SK-N-SH (cell line): ENCODE data around the gene ZNF396. TPM values are rescaled to one million over a fixed set of nuclear protein-coding genes. Genes with fewer than 3 reads are reported as not detected.

Experiments
- CTCF ChIA-PET: fragments of 300-600, 350-600 bp; formaldehyde crosslinking; extraction: SDS; loops from one replicate; lab custom pipeline; 2021; lab: Yijun Ruan, JAX
- POLR2A ChIA-PET: fragments of 350-600 bp; sonication (Branson Sonifier 250); formaldehyde crosslinking; extraction: SDS; loops from one replicate; lab custom pipeline; 2020; ENCODE audit warnings: antibody characterized with exemption, inconsistent platforms; lab: Yijun Ruan, JAX
- DNase-seq: peaks from one replicate; pipeline ENCODE4 v3.0.0; 2012
- H2AFZ ChIP-seq: fragments of 200-600 bp; sonication (generic); 2 replicates; pipeline ENCODE4 v1.8.1; 2016; ENCODE audit warnings: antibody characterized with exemption, mild to moderate bottlenecking, low read depth
- H3F3A ChIP-seq: fragments of 200-600 bp; sonication (generic); replicated peaks from 2 replicates; pipeline ENCODE3; 2016; ENCODE audit warnings: antibody characterized with exemption, mild to moderate bottlenecking; ENCODE audit not compliant: insufficient read depth
- H3K27ac ChIP-seq, 2 experiments: fragments of 200-500 bp in 1 of 2; fragments of 200-600 bp in 1 of 2; sonication (Bioruptor generic) in 1 of 2; sonication (generic), shearing (Covaris generic) in 1 of 2; 2 replicates each; pipeline versions ENCODE4 v1.5.1 to v1.6.1; 2014 to 2016; ENCODE audit warnings: low read depth in 2 of 2, inconsistent platforms in 1 of 2, low read length in 1 of 2, mild to moderate bottlenecking in 1 of 2, mixed read lengths in 1 of 2
- H3K27me3 ChIP-seq: fragments of 200-600 bp; sonication (generic), shearing (Covaris generic); 2 replicates; pipeline ENCODE4 v1.6.1; 2016; ENCODE audit warnings: mixed run types; ENCODE audit not compliant: insufficient read depth
- H3K36me3 ChIP-seq, 2 experiments: fragments of 200-500 bp in 1 of 2; fragments of 200-600 bp in 1 of 2; sonication (Bioruptor generic) in 1 of 2; sonication (generic) in 1 of 2; replicated peaks in 1 of 2; 2 replicates each; pipeline versions ENCODE3 to v1.5.1; 2014 to 2016; ENCODE audit warnings: low read length in 1 of 2, mild to moderate bottlenecking in 1 of 2; ENCODE audit not compliant: insufficient read depth in 2 of 2, control insufficient read depth in 1 of 2
- H3K4me1 ChIP-seq, 2 experiments: fragments of 200-500 bp in 1 of 2; fragments of 200-600 bp in 1 of 2; sonication (Bioruptor generic) in 1 of 2; sonication (generic), shearing (Covaris generic) in 1 of 2; 2 replicates each; pipeline versions ENCODE4 v1.5.1 to v1.6.1; 2014 to 2016; ENCODE audit warnings: low read depth in 1 of 2, low read length in 1 of 2, mixed run types in 1 of 2; ENCODE audit not compliant: insufficient read depth in 2 of 2, control insufficient read depth in 1 of 2
- H3K4me2 ChIP-seq: fragments of 200-600 bp; sonication (generic), shearing (Covaris generic); 2 replicates; pipeline ENCODE4 v1.6.1; 2017; ENCODE audit warnings: mixed run types
- H3K4me3 ChIP-seq, 2 experiments: fragments of 200-500 bp in 1 of 2; fragments of 200-600 bp in 1 of 2; sonication (Bioruptor generic) in 1 of 2; sonication (generic), shearing (Covaris generic) in 1 of 2; 2 replicates each; pipeline versions ENCODE4 v1.5.1 to v1.8.1; 2014 to 2016; ENCODE audit warnings: low read depth in 2 of 2, inconsistent platforms in 1 of 2, low read length in 1 of 2, mild to moderate bottlenecking in 1 of 2, mixed read lengths in 1 of 2, moderate library complexity in 1 of 2
- H3K79me2 ChIP-seq: fragments of 200-600 bp; sonication (generic); 2 replicates; pipeline ENCODE4 v1.8.1; 2017; ENCODE audit warnings: mild to moderate bottlenecking; ENCODE audit not compliant: insufficient read depth
- H3K9ac ChIP-seq: fragments of 200-600 bp; sonication (generic); 2 replicates; pipeline ENCODE4 v1.6.1; 2017; ENCODE audit warnings: mixed run types
- H3K9me2 ChIP-seq: fragments of 200-600 bp; sonication (generic); 2 replicates; pipeline ENCODE4 v1.6.1; 2017; ENCODE audit warnings: mixed run types
- H3K9me3 ChIP-seq: fragments of 200-600 bp; sonication (generic); 2 replicates; pipeline ENCODE4 v1.6.1; 2017; ENCODE audit warnings: mixed run types, mild to moderate bottlenecking, moderate library complexity
- H4K20me1 ChIP-seq: fragments of 200-600 bp; sonication (generic); 2 replicates; pipeline ENCODE4 v1.6.1; 2017; ENCODE audit warnings: mild to moderate bottlenecking, mixed run types; ENCODE audit not compliant: insufficient read depth
- FOSL2 ChIP-seq: IDR thresholded peaks from 2 replicates; pipeline ENCODE4 v1.4.0; 2012; ENCODE audit warnings: low read depth, mild to moderate bottlenecking, moderate library complexity, borderline replicate concordance
- MAX ChIP-seq: IDR thresholded peaks from 2 replicates; pipeline ENCODE4 v1.4.0; 2012; ENCODE audit warnings: low read depth
- SIN3A ChIP-seq: IDR thresholded peaks from 2 replicates; pipeline ENCODE4 v1.6.1; 2012; ENCODE audit warnings: low read depth, mild to moderate bottlenecking, low read length, moderate library complexity, borderline replicate concordance
- TAF1 ChIP-seq: IDR thresholded peaks from 2 replicates; pipeline ENCODE4 v1.6.1; 2012; ENCODE audit warnings: low read depth, mild to moderate bottlenecking, low read length, moderate library complexity, borderline replicate concordance
- TCF12 ChIP-seq: IDR thresholded peaks from 2 replicates; pipeline ENCODE4 v1.4.0; 2012
- WGBS: methylation state at CpG from one replicate; pipeline ENCODE4 v1.1.6; 2017; ENCODE audit warnings: low lambda C conversion rate; 5-methylcytosine and 5-hydroxymethylcytosine counted together
- polyA plus RNA-seq, 3 experiments: library from polyadenylated mRNA; depleted of rRNA; stranded (reverse); fragments of >200 nt; gene quantifications; 2 replicates each; pipeline ENCODE4 v1.2.3, GENCODE V29; 2012
- TF ChIP-seq, protein P1 (sequence below): fragments of 200-600 bp; sonication (generic); IDR thresholded peaks from 2 replicates; pipeline ENCODE4 v1.6.1; 2017; ENCODE audit warnings: antibody characterized with exemption, mild to moderate bottlenecking, moderate library complexity
- TF ChIP-seq, protein P2 (sequence below): fragments of 150-350 bp; IDR thresholded peaks from 2 replicates; pipeline ENCODE4 v1.6.1; 2017; ENCODE audit warnings: antibody characterized with exemption, low read length, low read depth, borderline replicate concordance

Gene ZNF396
- polyA plus RNA-seq, 1 of the 3 experiments (the other 2 are of a cell fraction) = 0.41 TPM

GRCh38 chr18:35368595-35368994, 8.5 kb downstream of the ZNF396 start (continued):
- TF ChIP-seq, protein P1, sequence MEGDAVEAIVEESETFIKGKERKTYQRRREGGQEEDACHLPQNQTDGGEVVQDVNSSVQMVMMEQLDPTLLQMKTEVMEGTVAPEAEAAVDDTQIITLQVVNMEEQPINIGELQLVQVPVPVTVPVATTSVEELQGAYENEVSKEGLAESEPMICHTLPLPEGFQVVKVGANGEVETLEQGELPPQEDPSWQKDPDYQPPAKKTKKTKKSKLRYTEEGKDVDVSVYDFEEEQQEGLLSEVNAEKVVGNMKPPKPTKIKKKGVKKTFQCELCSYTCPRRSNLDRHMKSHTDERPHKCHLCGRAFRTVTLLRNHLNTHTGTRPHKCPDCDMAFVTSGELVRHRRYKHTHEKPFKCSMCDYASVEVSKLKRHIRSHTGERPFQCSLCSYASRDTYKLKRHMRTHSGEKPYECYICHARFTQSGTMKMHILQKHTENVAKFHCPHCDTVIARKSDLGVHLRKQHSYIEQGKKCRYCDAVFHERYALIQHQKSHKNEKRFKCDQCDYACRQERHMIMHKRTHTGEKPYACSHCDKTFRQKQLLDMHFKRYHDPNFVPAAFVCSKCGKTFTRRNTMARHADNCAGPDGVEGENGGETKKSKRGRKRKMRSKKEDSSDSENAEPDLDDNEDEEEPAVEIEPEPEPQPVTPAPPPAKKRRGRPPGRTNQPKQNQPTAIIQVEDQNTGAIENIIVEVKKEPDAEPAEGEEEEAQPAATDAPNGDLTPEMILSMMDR = no peak
- no peak for TF ChIP-seq TCF12
- TF ChIP-seq MAX = no peak

GRCh38 chr18:35362531-35362930, 14.6 kb downstream of the ZNF396 start:
- Histone ChIP-seq H3K27ac (no peak overlapping the region), H3K9me3 (no peaks in the 10 kb centered on the region), H4K20me1 (no peaks in the 10 kb centered on the region), H3K79me2 (no peaks in the 10 kb centered on the region), H3K4me2 (no peak overlapping the region), H2AFZ (no peak overlapping the region), H3K9ac (no peak overlapping the region), H3K4me3 (no peak overlapping the region), H3K36me3 (no peaks in the 10 kb centered on the region), H3K27me3 (no peaks in the 10 kb centered on the region), H3K4me1 (no peaks in the 10 kb centered on the region), H3F3A (no peaks in the 10 kb centered on the region), H3K9me2 (no peaks in the 10 kb centered on the region)
- TF ChIP-seq FOSL2 (no peak), SIN3A (no peak)
- TF ChIP-seq, protein P1 = no peak
- POLR2A ChIA-PET = no interaction called here
- CTCF ChIA-PET = interaction anchor here (0.9 kb wide), 1 partner anchor 357 kb away, joined by 3 read pairs; no protein-coding TSS in a partner anchor
- DNase-seq = no peak

DNA sequence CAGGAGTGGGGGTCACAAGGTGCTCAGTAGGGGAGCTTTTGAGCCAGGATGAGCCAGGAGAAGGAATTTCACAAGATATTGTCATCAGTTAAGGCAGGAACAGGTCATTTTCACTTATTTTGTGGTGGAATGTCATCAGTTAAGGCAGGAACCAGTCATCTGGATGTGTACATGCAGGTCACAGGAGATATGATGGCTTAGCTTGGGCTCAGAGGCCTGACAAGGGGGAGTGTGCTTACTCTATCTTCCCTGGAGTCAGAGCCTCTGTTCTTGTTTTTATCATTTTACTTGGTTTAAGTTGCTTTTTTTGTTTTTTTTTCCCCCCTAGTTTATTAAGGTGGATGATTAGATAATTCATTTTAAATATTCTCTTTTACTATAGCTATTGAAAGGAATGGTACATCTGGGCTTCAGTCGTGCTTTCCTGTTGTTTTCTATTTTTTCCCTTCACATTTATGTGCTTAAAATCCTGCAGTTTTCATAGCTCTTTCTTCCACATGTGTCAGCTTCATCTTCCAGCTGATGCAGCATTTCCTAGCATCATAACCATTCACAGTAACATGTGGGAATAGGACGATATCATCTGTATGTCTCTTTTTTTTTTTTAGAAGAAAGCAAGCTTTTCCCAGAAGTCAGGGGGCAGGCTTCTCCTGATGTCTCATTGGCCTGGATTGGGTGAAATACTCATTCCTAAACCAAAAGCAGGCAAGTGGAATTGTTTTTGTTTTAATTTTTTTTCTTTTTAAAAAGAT, 15.4 kb downstream of the ZNF396 start:
- ChIA-PET POLR2A (no interaction called here), CTCF (no interaction called here)
- Histone ChIP-seq H3K79me2 (no peaks in the 10 kb centered on the region), H3K4me2 (no peak overlapping the region), H3K27me3 (no peaks in the 10 kb centered on the region), H3K9me3 (no peaks in the 10 kb centered on the region), H3K4me1 (no peaks in the 10 kb centered on the region), H3K36me3 (no peaks in the 10 kb centered on the region), H3F3A (no peaks in the 10 kb centered on the region), H3K4me3 (no peak overlapping the region), H3K9me2 (no peaks in the 10 kb centered on the region), H3K27ac (no peak overlapping the region), H3K9ac (no peak overlapping the region), H2AFZ (no peak overlapping the region), H4K20me1 (no peaks in the 10 kb centered on the region)
- no peak for TF ChIP-seq TAF1
- TF ChIP-seq, protein P2, sequence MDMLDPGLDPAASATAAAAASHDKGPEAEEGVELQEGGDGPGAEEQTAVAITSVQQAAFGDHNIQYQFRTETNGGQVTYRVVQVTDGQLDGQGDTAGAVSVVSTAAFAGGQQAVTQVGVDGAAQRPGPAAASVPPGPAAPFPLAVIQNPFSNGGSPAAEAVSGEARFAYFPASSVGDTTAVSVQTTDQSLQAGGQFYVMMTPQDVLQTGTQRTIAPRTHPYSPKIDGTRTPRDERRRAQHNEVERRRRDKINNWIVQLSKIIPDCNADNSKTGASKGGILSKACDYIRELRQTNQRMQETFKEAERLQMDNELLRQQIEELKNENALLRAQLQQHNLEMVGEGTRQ = no peak
- WGBS = 19% methylated on average over 2 of the region's 2 CpGs
- DNase-seq = no peak
